Cardiac septum (tissue), 1 donor: ENCODE measurements around the gene IKBKE. TPM values are rescaled to one million over a fixed set of nuclear protein-coding genes. Genes with fewer than 3 reads are reported as not detected.
A peak's percentile ranks its signal among the peaks of the same experiment; 100 is the strongest.

Source experiments
- DNase-seq: peaks from one replicate; pipeline ENCODE4 v3.0.0-alpha.2; 2020; ENCODE audit warnings: low spot score
- intact Hi-C: fragments of 100-400 bp; cut with DNase I; formaldehyde crosslinking; loops from one replicate; pipeline ENCODE4 v1.14.0; 2022
- total RNA-seq: library from RNA; stranded (reverse); fragmentation: NEBNext Ultra II Directional; extraction: Animal tissue kit (Norgen Biotek cat#: 25700); gene quantifications from one replicate; pipeline ENCODE4 v1.2.1, GENCODE V29; 2021
- donor health status: DM: no; HTN: no; CAD: no.

The IKBKE gene
- total RNA-seq, 1 donor from 2014 or later = 0.97 TPM

DNA sequence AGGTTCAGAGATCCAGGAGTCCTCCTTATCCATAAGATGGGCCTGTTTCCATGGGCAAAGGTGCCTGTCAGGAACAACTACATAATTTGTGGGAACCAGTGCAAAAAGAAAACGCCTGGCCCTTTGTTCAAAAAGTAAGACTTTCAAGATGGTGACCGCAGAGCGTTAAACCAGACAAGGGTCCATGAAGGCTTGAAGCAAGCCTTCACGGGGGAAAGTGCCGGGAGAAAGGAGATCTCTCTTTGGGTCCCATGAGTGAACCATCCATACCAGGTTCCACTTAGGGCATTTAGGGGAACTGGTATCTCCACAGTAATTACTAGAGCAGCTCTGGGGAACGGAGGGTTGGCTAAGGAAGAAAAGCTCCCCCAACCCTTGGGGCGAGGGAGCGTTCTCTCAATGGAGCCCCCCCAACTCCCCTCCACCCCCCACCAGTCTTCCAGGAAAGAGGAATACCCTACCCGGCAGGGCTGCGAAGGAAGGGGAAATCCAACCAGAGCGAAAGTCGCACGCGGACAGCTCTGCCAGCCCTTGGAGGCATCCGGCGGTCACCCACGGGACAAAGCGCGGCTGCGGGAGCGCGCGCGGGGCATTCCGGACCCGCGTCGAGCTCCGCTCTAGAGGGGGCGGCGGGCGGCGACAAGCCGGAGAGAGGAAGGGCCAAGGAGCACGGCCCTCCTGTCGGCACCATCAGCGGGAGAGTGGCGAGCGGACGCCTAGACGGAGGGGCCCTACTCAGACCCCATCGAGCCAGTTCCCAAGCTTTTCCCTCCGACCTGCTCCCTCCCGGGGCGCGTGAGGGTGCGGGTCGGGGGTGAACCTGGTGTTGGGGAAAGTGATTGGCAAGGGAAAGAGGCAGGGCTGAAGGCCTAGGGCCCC lies 36.4 kb downstream of the IKBKE start:
- intact Hi-C loops = loop anchor here (10.0 kb wide), 1 partner anchor 548 kb away; the partner anchor contains the start of genes PFKFB2 and YOD1
- no peak for DNase-seq

DNA sequence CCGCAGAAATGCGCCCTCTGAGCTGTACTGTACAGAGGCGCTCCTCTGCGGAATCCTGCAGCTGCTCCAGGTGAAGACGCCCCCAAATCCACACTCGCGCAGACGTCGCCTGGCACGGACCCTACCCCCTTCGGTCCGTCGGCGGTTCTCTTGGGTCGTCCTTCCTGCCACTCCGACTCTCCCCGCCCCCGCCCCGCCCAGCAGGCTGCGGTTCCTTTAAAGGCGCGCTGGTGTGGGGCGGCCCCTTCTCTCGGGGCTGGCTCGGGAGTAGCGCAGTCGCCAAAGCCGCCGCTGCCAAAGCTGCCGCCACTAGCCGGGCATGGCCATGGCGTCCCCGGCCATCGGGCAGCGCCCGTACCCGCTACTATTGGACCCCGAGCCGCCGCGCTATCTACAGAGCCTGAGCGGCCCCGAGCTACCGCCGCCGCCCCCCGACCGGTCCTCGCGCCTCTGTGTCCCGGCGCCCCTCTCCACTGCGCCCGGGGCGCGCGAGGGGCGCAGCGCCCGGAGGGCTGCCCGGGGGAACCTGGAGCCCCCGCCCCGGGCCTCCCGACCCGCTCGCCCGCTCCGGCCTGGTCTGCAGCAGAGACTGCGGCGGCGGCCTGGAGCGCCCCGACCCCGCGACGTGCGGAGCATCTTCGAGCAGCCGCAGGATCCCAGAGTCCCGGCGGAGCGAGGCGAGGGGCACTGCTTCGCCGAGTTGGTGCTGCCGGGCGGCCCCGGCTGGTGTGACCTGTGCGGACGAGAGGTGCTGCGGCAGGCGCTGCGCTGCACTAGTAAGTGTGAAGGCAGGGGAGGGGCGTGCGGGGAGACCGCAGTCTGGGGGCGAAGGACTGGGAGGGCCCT lies 37.2 kb downstream of the IKBKE start, which contains the start of gene RASSF5:
RASSF5 (plus strand) TSS at position 248 of the 846 bp plus-strand sequence; CDS start at position 320, 72 bp downstream.
- intact Hi-C loops = loop anchor here (10.0 kb wide), 1 partner anchor 547 kb away; the partner anchor contains the start of genes PFKFB2 and YOD1
- DNase-seq = peak; percentile 87

DNA sequence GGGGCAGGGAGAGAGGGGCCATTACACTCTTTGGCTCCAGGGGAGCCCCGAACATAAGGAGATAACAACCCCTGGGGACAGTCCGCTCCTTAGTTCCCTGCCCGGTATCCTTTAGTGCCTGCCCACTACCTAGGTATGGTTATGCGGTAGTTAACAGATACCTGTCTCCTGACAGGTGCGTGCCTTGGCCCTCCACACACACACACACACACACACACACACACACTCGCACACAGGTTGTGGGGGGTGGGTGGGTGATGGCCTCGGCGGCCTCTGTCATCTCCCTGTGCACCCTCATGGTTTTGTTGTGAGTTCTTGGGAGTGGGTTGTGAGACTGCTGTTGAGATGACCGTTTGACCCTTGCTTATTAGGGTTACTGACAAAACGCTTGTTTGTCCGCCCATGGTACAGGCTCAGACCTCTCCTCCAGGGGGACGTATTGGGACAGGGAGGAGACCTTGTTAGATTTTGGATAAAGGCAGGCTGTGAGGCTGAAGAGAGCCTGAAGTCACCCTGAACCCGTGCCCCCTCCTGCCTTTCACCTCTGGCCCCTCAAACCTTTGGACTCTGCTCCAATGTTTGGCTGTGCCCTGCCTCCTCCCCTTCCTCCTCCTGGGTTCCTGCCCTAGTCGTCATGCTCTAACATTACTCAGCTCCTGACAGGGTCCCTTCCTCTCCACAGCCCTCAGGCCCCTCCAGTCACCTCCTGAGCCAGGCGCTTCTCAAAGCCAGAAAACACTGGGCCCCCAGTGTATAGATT lies 38.0 kb downstream of the IKBKE start:
- intact Hi-C loops = loop anchor here (10.0 kb wide), 1 partner anchor 546 kb away; the partner anchor contains the start of genes PFKFB2 and YOD1
- no peak for DNase-seq

DNA sequence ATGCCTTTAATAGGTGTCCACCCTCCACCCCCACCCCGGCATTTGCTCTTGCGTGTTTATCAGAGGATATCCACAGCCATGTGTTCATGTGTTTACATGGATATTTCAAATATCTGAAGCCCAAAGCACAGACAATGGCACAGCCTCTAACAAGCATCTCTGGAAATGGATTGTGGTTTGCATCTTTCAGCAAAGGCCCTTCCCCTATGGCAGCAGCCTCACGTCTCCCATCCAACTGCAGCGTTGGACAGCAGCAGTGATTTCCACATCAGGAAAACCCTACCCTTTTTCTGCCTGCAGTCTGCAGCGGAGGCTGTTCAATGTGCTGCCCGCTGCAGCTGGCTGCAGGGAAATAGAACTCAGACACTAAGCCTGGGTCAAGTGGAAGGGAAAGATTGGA lies 38.7 kb downstream of the IKBKE start:
- intact Hi-C loops = loop anchor here (10.0 kb wide), 1 partner anchor 546 kb away; the partner anchor contains the start of genes PFKFB2 and YOD1

DNA sequence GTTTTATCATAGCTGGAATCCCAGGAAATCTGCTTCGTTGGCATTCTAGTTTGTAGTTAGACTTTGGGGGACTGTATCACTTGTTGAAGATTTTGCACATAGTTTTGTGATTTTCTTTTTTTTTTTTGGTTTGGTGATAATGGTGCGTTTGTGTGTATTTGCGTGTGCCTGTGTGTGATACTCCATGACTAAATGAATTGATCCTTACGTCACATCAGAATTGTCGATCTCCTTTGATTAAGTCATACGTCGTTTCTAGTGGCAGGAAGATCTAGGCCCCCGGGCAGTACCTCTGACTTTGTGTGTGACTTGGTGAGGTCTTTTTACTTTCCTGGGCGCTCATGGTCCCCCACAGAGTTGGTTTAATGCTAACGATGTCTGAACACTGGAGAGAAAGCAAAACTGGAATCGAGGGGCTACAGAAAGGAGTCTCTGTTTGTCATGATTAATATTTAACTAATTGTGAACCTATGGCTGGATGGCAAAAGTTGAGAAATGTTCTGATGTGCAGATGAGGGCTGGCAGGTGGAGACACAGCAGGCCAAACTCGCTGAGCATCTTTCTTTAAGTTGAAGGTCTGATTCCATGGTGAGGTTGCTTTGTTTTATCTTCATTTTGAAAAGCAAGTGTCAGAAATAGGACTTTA lies 39.5 kb downstream of the IKBKE start:
- intact Hi-C loops = loop anchor here (10.0 kb wide), 1 partner anchor 545 kb away; the partner anchor contains the start of genes PFKFB2 and YOD1
- DNase-seq = no peak

More for the DNA sequence above, 38.7 kb downstream of the IKBKE start:
- no peak for DNase-seq

DNA sequence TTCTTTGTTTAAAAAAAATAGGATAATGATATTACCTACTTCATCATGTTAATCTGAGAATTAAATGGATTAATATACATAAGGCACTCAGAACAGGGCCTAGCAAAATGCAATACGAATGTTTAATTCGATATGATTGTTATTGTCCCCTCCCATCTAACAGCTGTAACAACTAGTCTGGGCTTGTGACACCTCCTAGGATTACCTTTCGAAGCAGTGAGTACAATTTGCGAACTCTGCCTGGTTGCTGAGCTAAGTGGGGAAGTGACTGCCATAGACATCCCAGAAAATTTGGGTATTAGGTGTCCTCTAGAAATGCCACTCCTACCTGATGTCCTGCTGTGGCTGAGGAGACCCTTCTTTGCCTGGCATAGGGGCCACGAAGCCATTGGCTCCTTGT lies 40.1 kb downstream of the IKBKE start:
- DNase-seq = no peak
- intact Hi-C loops = no loop called here

DNA sequence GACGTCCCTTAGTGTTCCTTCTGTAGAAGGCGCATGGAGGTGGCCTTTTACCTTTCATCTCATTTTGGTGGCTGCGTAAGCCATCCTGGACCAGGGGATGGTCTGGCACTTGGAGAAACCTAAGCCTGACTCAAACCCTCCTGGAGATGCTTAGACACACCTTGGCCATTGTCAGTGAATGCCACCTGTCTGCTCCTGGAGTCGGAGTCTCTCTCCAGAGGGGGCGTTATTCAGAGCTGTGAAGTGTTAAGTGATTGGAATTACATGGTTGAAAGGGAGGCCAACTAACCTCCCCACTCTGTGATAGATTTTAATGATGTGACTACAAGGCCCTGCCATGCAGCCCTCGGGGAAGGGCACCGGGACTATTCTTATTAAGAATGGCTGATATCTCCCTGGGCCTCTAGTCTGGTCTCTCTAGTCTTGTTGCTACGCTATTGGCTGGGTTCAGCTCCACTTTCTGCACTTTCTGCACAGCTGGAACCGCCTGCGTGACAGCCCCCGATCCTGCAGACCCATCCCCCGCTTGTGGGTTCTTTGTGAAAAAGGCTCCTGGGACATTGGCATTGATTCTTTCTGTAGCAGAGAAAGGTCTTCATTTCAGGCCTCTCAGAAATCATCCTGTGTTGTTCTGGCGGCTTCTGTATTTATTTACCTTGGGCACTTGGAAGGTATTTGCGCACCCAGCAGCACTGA lies 41.2 kb downstream of the IKBKE start:
- intact Hi-C loops = no loop called here
- DNase-seq = no peak

DNA sequence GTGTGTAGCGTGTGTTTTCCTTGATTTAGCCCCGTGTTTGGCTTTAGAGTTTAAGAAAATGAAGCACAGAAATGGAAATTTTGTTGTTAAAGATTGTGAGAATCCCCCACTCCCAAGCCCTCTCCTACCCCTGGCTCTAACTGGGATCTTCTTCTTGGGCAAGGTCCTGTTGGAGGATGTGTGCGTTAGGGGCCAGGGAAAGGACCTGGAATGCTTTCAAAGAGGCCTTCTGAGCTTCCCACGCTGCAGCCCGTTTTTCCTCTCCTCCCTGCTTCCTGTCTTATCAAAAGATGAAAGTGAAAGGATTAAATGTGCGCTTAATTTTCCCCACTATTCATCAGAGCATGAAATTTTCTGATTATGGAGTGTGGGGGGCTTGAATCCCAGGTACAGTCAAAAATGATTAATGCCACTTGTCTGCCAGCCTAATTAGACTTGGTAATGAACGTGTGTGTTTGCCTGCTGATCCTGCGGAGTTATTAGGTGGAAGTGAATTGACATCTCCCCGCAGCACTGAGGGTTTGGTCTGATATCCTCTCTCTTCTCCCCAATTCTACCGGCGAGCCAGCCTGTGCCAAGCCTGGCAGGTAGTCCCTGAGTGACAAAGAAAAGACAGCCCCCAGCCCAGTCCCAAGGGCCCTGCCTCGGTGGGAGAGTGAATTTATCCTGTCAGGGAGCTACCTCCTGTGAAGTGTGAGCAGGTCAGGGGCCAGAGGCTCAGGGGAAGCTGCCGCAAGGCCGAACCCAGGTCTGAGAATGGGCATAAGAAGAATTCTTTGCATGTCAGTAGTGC lies 42.0 kb downstream of the IKBKE start:
- no peak for DNase-seq
- intact Hi-C loops = no loop called here

DNA sequence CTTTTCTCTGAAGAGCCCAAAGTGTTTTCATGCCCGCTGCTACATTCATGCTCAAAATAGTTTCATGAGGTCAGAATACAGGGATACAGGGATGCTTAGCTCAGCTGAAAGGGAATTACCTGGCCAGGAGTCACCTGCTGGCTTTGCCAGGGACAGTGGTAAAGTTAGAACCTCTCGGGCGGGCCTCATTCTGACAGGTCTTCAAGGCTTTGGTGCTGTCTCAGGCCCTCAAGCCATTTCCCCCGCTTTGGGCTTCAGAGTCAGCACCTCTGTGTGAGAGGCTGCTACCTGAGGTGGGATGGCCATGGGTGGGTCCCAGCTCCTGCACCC lies 42.5 kb downstream of the IKBKE start:
- DNase-seq = no peak
- intact Hi-C loops = no loop called here

DNA sequence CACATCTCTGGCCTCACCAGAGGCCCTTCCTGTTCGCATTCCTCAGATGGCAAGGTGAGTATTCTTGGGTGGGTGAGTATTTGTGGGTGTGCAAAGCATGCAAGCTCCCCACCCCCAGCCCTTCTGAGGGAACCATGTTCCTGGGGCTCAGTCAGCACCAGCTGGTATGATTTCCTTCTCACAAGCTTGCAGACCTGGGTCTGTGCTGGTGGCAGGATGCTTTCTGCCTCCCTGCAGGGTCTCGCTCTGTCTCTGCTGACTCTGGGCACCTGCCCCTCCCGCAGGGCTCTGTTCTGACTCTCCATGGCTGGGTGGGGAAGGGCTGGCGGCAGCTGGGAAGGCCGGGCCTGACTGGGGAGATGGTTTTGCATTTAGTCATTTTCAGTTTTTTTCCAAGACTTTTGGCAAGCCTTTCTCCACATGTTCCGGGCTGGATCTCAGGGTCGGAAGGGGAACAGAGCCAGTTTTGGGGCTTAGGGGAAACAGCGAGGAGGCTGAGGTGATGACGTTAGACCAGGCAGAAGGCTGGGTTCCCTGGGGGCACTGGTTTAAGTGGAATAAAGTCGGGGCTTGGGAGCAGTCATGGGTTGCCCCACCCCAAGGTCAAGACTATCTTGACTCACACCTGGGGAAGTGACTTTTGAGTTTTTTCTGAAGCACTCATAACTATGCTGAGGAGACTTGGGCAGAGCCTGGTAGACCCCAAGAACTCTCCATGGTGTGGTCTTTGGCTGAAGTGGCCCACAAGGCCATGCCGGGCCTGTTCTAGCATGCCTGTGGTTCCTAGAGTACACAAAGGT lies 43.2 kb downstream of the IKBKE start:
- DNase-seq = no peak
- intact Hi-C loops = no loop called here

DNA sequence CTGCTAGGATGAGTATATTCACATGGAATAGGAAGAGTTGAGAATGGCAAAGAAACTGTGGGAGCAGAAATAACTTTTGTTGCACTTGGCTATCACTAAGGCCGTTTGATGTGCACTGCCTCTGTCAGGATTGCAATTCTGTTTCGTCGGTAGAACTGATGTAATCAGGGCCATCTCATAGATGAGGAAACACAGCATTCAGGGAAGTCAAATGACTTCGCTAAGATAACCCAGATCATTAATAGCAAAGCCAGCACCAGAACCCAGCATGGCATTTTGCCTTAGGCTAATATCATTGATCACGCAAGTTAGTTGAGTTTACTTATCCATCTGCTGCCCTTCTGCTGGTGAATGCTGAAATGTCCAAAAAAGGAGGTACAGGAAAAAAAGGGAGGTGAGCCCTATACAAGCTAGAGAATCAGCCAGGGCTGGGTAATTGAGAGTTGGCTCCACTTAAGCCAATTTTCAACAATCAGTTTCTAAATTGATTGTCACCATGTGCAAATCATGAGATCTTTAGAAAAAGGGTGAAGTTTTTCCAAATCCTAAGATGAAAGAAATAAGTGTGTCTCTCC lies 44.6 kb downstream of the IKBKE start:
- intact Hi-C loops = no loop called here
- DNase-seq = no peak

DNA sequence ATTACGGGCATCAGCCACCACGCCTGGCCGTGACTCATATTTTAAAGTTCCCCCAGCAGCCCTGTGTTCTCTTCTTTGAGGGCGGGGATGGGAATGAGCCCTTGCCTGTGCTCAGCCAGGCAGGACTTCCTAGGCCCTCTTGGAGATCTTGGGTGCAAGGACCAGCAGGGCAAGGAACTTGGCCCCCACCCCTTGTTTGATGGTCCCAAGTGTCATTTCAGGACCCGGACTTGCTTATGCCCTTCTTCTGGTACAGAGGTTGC lies 46.4 kb downstream of the IKBKE start:
- no peak for DNase-seq
- intact Hi-C loops = no loop called here

DNA sequence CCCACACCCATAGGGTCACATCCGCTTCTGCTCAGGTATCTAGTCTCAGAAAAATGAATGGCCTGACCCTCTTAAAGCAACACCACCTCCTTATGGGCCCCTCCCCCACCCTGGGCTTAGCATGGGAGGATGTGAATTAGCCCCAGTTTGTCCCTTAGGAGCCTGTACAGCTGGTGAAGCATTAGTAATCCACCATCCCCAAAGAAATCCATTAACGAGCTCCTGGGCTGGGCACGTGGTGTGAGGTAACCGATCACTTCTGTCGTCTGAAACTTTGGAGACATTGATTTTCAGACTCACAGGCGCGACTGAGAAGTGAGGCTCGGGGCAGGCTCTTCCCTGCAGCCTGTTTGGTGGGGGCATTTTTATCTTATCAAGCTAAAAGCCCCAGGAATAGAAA lies 47.5 kb downstream of the IKBKE start:
- DNase-seq = no peak
- intact Hi-C loops = no loop called here

DNA sequence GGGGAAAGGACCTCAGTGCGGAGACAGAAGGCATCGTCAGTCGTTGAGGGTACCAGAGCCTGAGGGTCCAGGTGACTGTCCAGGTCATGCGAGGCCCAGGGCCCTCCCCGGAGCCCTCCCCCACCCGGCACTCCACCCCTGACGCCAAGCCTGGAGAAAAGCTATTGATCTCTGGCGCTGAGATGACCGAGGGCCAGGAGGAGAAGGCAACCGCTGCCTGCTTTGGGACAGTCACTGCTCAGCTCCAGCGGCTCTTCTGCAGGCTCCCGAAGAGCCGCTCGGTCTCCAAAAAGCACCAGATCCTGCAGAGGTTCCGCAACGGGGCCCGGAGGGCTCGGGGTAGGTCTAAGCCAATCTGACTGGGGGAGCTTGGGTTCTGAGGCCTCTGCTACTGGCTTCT lies 47.9 kb downstream of the IKBKE start:
- no peak for DNase-seq
- intact Hi-C loops = no loop called here

DNA sequence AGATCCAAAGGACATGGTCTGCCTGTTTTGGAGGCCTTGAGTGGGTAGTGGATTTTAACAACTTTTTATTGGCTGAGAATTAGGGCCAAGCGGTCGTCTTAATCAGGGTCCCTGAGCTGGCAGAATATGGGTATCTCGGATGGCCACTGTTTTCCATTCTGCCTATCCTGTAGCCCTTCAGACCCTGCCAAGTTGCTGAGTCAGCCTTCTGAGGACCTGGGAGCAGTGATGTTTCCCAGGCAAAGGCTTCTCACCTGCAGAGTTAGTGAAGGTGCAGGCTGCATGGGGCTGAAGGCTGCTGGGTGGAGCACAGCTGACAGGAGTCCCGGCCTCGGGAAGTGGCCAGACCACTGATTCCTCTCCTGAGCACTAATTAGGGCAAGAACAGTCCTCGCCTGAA lies 48.5 kb downstream of the IKBKE start:
- intact Hi-C loops = no loop called here
- no peak for DNase-seq

DNA sequence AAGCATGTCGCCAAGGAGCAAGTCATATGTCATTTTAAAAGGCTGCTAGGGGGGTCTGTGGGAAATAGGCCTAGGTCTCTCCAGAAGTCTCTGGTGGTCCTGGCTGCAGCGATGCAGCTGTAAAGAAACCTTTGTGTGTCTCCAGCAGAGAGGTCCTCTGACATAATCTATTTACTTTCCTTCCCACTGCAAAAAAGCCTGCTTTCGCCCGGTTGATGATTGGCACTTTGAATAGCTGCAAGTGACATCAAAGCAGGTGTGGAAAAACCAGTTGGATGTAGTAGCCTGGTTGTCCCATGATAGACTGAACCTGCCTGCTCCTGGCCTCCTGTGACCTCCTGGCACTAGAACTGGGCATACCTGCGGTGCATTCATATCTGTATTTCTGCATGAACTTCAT lies 50.9 kb downstream of the IKBKE start:
- no peak for DNase-seq
- intact Hi-C loops = no loop called here
